NCI-H2196 (cell line): ENCODE measurements around the gene DAPK2.
A peak's percentile ranks its signal among the peaks of the same experiment; 100 is the strongest.

Experiments used
- DNase-seq: peaks from one replicate; lab custom pipeline; 2025; ENCODE audit not compliant: unreplicated experiment; lab: John Stamatoyannopoulos, UW

The DAPK2 gene

GRCh38 chr15:63899193-63899592, 147.1 kb downstream of the DAPK2 start:
- no peak for DNase-seq

- no peak for DNase-seq
Measured at GRCh38 chr15:63896336-63897115, 149.8 kb downstream of the DAPK2 start.

DNA sequence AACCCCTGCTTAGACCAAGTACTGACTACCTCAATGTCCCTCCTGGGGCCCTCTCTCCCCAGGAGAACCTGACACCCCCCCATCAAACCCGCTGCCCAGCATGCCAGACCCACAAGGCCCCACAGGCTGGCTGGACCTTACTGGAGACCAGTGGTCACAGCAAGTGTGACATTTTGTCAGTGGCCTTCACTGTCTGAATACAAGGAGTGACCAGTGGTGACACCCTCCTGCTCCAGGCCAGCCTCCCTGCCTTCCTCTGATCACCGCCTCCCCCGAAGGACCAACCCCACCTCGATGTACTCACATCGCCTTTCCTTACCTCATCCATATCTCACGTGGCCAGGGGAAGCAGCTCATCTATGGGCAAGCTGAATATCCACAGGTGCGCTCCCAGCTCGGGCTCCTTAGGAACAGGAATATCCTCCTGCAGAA, 150.5 kb downstream of the DAPK2 start:
- no peak for DNase-seq

- no peak for DNase-seq
Measured at GRCh38 chr15:63895194-63895593, 151.1 kb downstream of the DAPK2 start.

DNA sequence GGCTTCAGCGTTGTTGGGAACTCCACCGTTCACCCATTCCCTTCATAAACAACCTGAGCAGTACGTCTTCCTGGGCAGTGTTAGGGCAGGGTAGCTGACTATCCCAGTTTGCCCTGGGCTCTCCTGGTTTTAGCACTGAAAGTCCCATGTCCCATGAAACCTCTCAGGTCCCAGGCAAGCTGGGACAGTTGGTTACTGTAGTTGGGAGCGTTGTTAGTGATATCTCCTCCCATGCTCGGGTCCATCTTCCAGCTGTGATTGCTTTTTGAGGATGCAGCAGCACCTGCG, 151.7 kb downstream of the DAPK2 start:
- DNase-seq = no peak

DNA sequence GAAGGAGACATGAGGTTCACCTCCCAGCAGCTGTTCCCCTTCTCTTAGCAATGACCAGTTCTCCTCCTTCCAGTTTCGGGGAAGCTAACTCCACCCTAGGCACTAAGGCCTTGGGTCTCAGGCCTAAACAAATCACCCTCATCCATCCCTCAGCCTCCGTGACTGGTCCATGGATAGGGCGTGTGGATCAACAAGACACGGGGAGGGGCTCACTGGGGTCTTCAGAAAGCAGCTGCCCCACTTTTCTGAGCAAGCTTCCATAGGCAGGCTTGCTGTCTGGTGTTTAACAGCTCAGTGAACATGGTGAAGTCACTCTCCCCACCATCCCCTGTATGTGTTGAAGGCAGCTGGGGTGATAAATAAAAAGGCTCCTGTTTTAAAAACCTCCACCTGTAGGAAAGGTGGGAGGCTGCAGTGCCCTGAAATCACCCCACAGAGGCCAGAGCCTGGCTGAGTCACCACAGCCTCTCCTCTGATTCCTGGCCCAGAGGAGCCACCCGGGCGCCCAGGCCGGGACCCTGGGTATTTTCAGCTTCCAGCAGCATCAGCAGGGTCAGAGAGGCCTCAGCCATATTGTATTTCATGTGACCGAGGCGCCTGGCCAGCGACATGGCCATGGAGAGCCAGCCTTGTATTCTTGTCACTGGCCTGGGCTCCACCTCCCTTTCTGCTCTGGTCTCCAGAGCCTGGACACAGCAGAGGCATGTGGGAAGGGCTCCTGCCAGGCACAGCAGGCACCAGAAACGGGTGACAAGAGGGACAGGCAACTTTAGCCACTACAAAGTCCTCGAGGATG, 152.2 kb downstream of the DAPK2 start:
- DNase-seq = no peak

DNA sequence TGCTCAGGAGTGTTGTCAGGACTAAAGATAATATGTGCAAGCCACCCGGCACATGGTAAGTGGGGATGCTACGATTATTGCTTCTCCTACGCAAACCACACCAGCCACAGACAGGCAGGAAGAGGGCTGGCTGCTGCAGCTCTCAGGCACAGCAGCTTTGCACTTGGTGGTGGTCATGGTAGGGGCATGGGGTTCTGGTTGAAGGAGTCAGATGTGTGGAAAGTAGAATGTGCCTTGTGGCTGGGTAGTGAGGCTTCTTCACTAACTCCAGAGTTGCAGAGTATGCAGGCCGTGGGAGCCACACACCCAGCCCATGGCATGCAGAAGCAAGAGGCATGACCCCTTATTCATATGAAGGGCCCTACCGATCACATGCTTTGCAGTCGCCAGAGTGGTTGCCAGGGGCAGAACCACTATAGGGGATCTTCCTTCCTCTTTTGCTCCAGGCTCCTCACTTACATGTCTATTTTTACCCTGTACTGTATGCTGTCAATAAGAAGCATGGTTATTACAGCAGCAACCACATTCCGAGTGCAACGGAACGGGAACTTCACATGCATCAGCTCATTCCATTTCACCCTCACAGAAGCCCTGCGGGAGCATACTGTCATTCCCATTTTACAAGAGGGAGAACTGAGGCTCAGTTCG, 153.4 kb downstream of the DAPK2 start:
- DNase-seq = no peak

DNA sequence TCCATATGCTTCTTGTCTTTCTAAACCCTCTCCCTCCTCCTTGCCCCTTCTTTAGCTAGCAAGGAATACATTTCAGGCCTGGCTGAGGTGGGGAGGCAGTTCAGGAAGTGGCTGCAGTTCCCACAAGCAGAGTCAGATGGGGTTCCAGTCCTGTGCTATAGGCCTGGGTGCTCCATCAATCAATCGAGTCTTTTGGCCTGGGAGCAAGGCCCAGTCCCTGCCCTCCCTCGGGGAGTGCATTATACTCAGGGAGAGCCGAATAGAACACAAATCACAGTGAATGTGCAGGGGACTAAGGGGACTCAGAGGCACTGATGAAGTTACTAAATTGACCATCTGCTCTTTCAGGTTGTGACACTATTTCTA, 154.5 kb downstream of the DAPK2 start:
- no peak for DNase-seq

- peak; percentile 71 for DNase-seq
Measured at GRCh38 chr15:63891079-63891767, 155.1 kb downstream of the DAPK2 start.

- no peak for DNase-seq
Measured at GRCh38 chr15:63890617-63891016, 155.7 kb downstream of the DAPK2 start.

- DNase-seq = no peak
Measured at GRCh38 chr15:63889831-63890230, 156.5 kb downstream of the DAPK2 start.

GRCh38 chr15:63888823-63889222, 157.5 kb downstream of the DAPK2 start:
- no peak for DNase-seq

GRCh38 chr15:63888146-63888545, 158.1 kb downstream of the DAPK2 start:
- no peak for DNase-seq

- no peak for DNase-seq
Measured at GRCh38 chr15:63887630-63888029, 158.7 kb downstream of the DAPK2 start.

DNA sequence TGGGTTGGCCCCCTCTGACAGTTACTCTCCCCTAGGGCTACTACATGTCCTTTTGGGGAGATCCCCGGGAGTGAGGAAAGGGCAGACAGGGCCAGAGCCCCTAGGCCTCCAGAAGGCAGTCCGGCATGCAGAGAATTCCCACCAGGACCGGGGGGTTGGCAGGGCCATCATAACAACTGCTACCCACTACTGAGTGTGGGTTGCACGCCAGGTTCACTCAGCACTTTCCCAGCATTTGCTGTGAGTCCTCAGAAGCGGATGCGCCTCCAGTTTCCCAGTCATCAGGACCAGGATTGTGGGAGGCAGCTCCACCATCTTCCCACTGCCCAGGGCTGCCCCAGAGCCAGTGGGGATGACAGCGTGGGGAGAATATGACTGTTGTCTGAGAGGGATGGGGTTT, 161.3 kb downstream of the DAPK2 start:
- no peak for DNase-seq

- no peak for DNase-seq
Measured at GRCh38 chr15:63881431-63881830, 164.9 kb downstream of the DAPK2 start.

- DNase-seq = no peak
Measured at GRCh38 chr15:63880744-63881143, 165.5 kb downstream of the DAPK2 start.

- DNase-seq = no peak
Measured at GRCh38 chr15:63879995-63880394, 166.3 kb downstream of the DAPK2 start.

- no peak for DNase-seq
Measured at GRCh38 chr15:63879211-63879610, 167.1 kb downstream of the DAPK2 start.

- DNase-seq = no peak
Measured at GRCh38 chr15:63877713-63878271, 168.5 kb downstream of the DAPK2 start.

GRCh38 chr15:63876085-63876662, 170.1 kb downstream of the DAPK2 start:
- no peak for DNase-seq
